Astrocyte (in vitro differentiated cells and primary cell): ENCODE measurements around the gene FAM168A.

Experiments used
- CTCF ChIP-seq: IDR thresholded peaks from 2 replicates; pipeline ENCODE4 v1.5.1; 2011; ENCODE audit warnings: low read depth, mild to moderate bottlenecking, inconsistent platforms, low read length, moderate library complexity; ENCODE audit not compliant: insufficient read depth
- EZH2 ChIP-seq: IDR thresholded peaks from 2 replicates; pipeline ENCODE4 v1.6.1; 2012; ENCODE audit warnings: mild to moderate bottlenecking, low read length, inconsistent platforms; ENCODE audit not compliant: insufficient read depth

- no peak for TF ChIP-seq CTCF
- TF ChIP-seq EZH2: no peak
Observed at GRCh38 chr11:73556966-73557365, 40.9 kb downstream of the FAM168A start.
